Loucy (cell line): ENCODE data around the gene GSDME.

Source experiments
- H2AFZ ChIP-seq: fragments of 200-600 bp; sonication (generic); 2 replicates; pipeline ENCODE4 v1.6.0; 2016; ENCODE audit warnings: antibody characterized with exemption, mild to moderate bottlenecking, low read length, moderate library complexity
- H3F3A ChIP-seq: fragments of 200-600 bp; 2 replicates; pipeline ENCODE4 v1.6.0; 2016; ENCODE audit warnings: antibody characterized with exemption, low read depth, mild to moderate bottlenecking
- H3K27me3 ChIP-seq: fragments of 200-600 bp; sonication (generic); 2 replicates; pipeline ENCODE4 v1.6.1; 2014; ENCODE audit warnings: low read length, mild to moderate bottlenecking; ENCODE audit not compliant: insufficient read depth, poor library complexity, severe bottlenecking
- H3K36me3 ChIP-seq: fragments of 200-600 bp; sonication (generic); 2 replicates; pipeline ENCODE4 v1.6.1; 2016; ENCODE audit warnings: low read length; ENCODE audit not compliant: insufficient read depth
- H3K4me1 ChIP-seq: fragments of 200-600 bp; sonication (generic); 2 replicates; pipeline ENCODE4 v1.5.1; 2014; ENCODE audit warnings: low read length, mild to moderate bottlenecking; ENCODE audit not compliant: insufficient read depth, poor library complexity, severe bottlenecking
- H3K4me2 ChIP-seq: fragments of 200-600 bp; sonication (generic); 2 replicates; pipeline ENCODE4 v1.6.0; 2014; ENCODE audit warnings: antibody characterized with exemption, low read length, low read depth, mild to moderate bottlenecking; ENCODE audit not compliant: poor library complexity, severe bottlenecking
- H3K4me3 ChIP-seq: fragments of 200-600 bp; sonication (generic); 2 replicates; pipeline ENCODE4 v1.5.1; 2014; ENCODE audit warnings: low read length, mild to moderate bottlenecking, mixed read lengths; ENCODE audit not compliant: poor library complexity, severe bottlenecking
- H3K79me2 ChIP-seq: fragments of 200-600 bp; sonication (generic); 2 replicates; pipeline ENCODE4 v1.6.1; 2014; ENCODE audit warnings: low read length; ENCODE audit not compliant: insufficient read depth
- H3K9ac ChIP-seq: fragments of 200-600 bp; sonication (generic); 2 replicates; pipeline ENCODE4 v1.6.0; 2014; ENCODE audit warnings: mild to moderate bottlenecking, low read depth, low read length, moderate library complexity; ENCODE audit not compliant: poor library complexity, severe bottlenecking
- H3K9me2 ChIP-seq: fragments of 200-600 bp; sonication (generic); replicated peaks from 2 replicates; pipeline ENCODE4 v1.6.1; 2016; ENCODE audit warnings: low read depth, low read length, mixed read lengths
- H3K9me3 ChIP-seq: fragments of 200-600 bp; sonication (generic); 2 replicates; pipeline ENCODE4 v1.6.1; 2014; ENCODE audit warnings: mild to moderate bottlenecking, antibody characterized with exemption, low read length, low read depth; ENCODE audit not compliant: insufficient read depth
- H4K20me1 ChIP-seq: fragments of 200-600 bp; sonication (generic); 2 replicates; pipeline ENCODE4 v1.6.0; 2014; ENCODE audit warnings: antibody characterized with exemption, low read length, mild to moderate bottlenecking; ENCODE audit not compliant: insufficient read depth, poor library complexity, severe bottlenecking
- CTCF ChIP-seq: fragments of 200-600 bp; sonication (generic); conservative IDR thresholded peaks from 2 replicates; pipeline ENCODE4 v1.5.1; 2014; ENCODE audit warnings: mild to moderate bottlenecking, antibody characterized with exemption, low read length
- EZH2phosphoT487 ChIP-seq: fragments of 200-600 bp; IDR thresholded peaks from 2 replicates; pipeline ENCODE4 v1.6.1; 2018; ENCODE audit warnings: antibody characterized with exemption, mild to moderate bottlenecking, moderate library complexity, borderline replicate concordance

GSDME gene

GRCh38 chr7:24748521-24748920 is 8.7 kb downstream of the GSDME start:
- Histone ChIP-seq H3K4me1 (no peaks in the 10 kb centered on the region), H3K36me3 (no peaks in the 10 kb centered on the region), H3K9ac (no peak overlapping the region), H3F3A (no peaks in the 10 kb centered on the region), H3K4me2 (no peak overlapping the region), H3K79me2 (no peaks in the 10 kb centered on the region), H3K4me3 (no peak overlapping the region), H4K20me1 (no peaks in the 10 kb centered on the region), H2AFZ (no peak overlapping the region), H3K27me3 (no peaks in the 10 kb centered on the region), H3K9me2 (no peaks in the 10 kb centered on the region), H3K9me3 (no peaks in the 10 kb centered on the region)
- no peak for TF ChIP-seq EZH2phosphoT487

- Histone ChIP-seq H3K4me1 (no peaks in the 10 kb centered on the region), H3K9ac (no peak overlapping the region), H3K4me3 (no peak overlapping the region), H3K9me3 (no peaks in the 10 kb centered on the region), H4K20me1 (no peaks in the 10 kb centered on the region), H3K9me2 (no peaks in the 10 kb centered on the region), H2AFZ (no peak overlapping the region), H3F3A (no peaks in the 10 kb centered on the region), H3K4me2 (no peak overlapping the region), H3K36me3 (no peaks in the 10 kb centered on the region), H3K27me3 (no peaks in the 10 kb centered on the region), H3K79me2 (no peaks in the 10 kb centered on the region)
- no peak for TF ChIP-seq EZH2phosphoT487
- no peak for TF ChIP-seq CTCF
Measured at GRCh38 chr7:24745355-24745754, 11.9 kb downstream of the GSDME start.

GRCh38 chr7:24743471-24743870 is 13.8 kb downstream of the GSDME start:
- no peaks in the 10 kb centered on the region for H3K4me1 ChIP-seq
- TF ChIP-seq EZH2phosphoT487 (no peak), CTCF (no peak)
- H3K4me2 ChIP-seq: no peak overlapping the region
- no peak overlapping the region for H3K9ac ChIP-seq
- H4K20me1 ChIP-seq: no peaks in the 10 kb centered on the region
- H3K9me3 ChIP-seq: 0 out of 2 replicates have a peak, but pooled peaks cover 3% of the 10 kb centered on the region
- H2AFZ ChIP-seq: no peak overlapping the region
- no peaks in the 10 kb centered on the region for H3K36me3 ChIP-seq
- no peaks in the 10 kb centered on the region for H3F3A ChIP-seq
- no peak overlapping the region for H3K4me3 ChIP-seq
- no peaks in the 10 kb centered on the region for H3K79me2 ChIP-seq
- H3K9me2 ChIP-seq: no peaks in the 10 kb centered on the region
- H3K27me3 ChIP-seq: no peaks in the 10 kb centered on the region

GRCh38 chr7:24742506-24743162 is 14.6 kb downstream of the GSDME start:
- TF ChIP-seq EZH2phosphoT487 (no peak), CTCF (no peak)
- no peak overlapping the region for H3K9ac ChIP-seq
- H3K4me2 ChIP-seq: no peak overlapping the region
- 0 out of 2 replicates have a peak, but pooled peaks cover 3% of the 10 kb centered on the region for H3K9me3 ChIP-seq
- no peak overlapping the region for H3K4me3 ChIP-seq
- no peaks in the 10 kb centered on the region for H3K27me3 ChIP-seq
- H3K9me2 ChIP-seq: no peaks in the 10 kb centered on the region
- H3F3A ChIP-seq: no peaks in the 10 kb centered on the region
- no peaks in the 10 kb centered on the region for H3K4me1 ChIP-seq
- H2AFZ ChIP-seq: no peak overlapping the region
- H3K79me2 ChIP-seq: no peaks in the 10 kb centered on the region
- H3K36me3 ChIP-seq: no peaks in the 10 kb centered on the region
- H4K20me1 ChIP-seq: no peaks in the 10 kb centered on the region
